Esophagus squamous epithelium (tissue), 5 donors: ENCODE data around the gene CTDSPL. TPM values are rescaled to one million over a fixed set of nuclear protein-coding genes. Genes with fewer than 3 reads are reported as not detected.
A peak's percentile ranks its signal among the peaks of the same experiment; 100 is the strongest.

Experiments used
- DNase-seq: peaks from one replicate; lab custom pipeline; 2025; lab: John Stamatoyannopoulos, UW
- H3K27ac ChIP-seq, 4 donors: fragments of 200-600 bp; sonication (generic); one replicate each; pipeline ENCODE4 v1.5.1; 2016 to 2019; ENCODE audit warnings: mild to moderate bottlenecking in 1 of 4
- H3K27me3 ChIP-seq, 4 donors: fragments of 200-600 bp; sonication (generic); 1 replicate in 3 of 4; 2 replicates in 1 of 4; pipeline versions ENCODE4 v1.5.1 to v1.6.0; 2017 to 2021; ENCODE audit warnings: antibody characterized with exemption in 1 of 4
- H3K36me3 ChIP-seq, 3 donors: fragments of 200-600 bp; sonication (generic); one replicate each; pipeline ENCODE4 v1.5.1; 2016 to 2019
- H3K4me1 ChIP-seq, 3 donors: fragments of 200-600 bp; sonication (generic); one replicate each; pipeline ENCODE4 v1.5.1; 2017 to 2019
- H3K4me3 ChIP-seq, 4 donors: fragments of 200-600 bp; sonication (generic); 1 replicate in 3 of 4; 2 replicates in 1 of 4; pipeline ENCODE4 v1.5.1; 2016 to 2019; ENCODE audit warnings: mild to moderate bottlenecking in 2 of 4, moderate library complexity in 1 of 4
- H3K9me3 ChIP-seq, 3 donors: fragments of 200-600 bp; sonication (generic); one replicate each; pipeline ENCODE4 v1.5.1; 2016 to 2019
- POLR2A ChIP-seq, 4 donors: fragments of 450-650 bp; IDR thresholded peaks; one replicate each; pipeline ENCODE4 v1.6.1; 2017; ENCODE audit warnings: antibody characterized with exemption in 4 of 4, mild to moderate bottlenecking in 4 of 4, moderate library complexity in 3 of 4
- WGBS, 2 donors: methylation state at CpG; one replicate each; pipeline ENCODE4 v1.1.5; 2018; 5-methylcytosine and 5-hydroxymethylcytosine counted together
- intact Hi-C: fragments of 100-400 bp; cut with DNase I; formaldehyde crosslinking; loops from one replicate; pipeline ENCODE4 v1.15.0; 2022
- total RNA-seq, 4 donors: library from RNA; depleted of rRNA; stranded (reverse); fragments of >200 nt; gene quantifications; one replicate each; pipeline ENCODE4 v1.1.0, GENCODE V29; 2016
- TF ChIP-seq, protein P1 (sequence below), 6 experiments: fragments of 450-650 bp in 4 of 6; fragments of 200-600 bp in 2 of 6; sonication (generic) in 2 of 6; IDR thresholded peaks; one replicate each; pipeline ENCODE4 v1.5.1; 2016 to 2019; ENCODE audit warnings: antibody characterized with exemption in 6 of 6, mild to moderate bottlenecking in 4 of 6, moderate library complexity in 4 of 6
- donor health status: DM: yes; HTN: yes; CAD: no.

CTDSPL gene
- total RNA-seq, 4 donors from 2014 or later = 20.7 to 55.1 (median 30.8) TPM

DNA sequence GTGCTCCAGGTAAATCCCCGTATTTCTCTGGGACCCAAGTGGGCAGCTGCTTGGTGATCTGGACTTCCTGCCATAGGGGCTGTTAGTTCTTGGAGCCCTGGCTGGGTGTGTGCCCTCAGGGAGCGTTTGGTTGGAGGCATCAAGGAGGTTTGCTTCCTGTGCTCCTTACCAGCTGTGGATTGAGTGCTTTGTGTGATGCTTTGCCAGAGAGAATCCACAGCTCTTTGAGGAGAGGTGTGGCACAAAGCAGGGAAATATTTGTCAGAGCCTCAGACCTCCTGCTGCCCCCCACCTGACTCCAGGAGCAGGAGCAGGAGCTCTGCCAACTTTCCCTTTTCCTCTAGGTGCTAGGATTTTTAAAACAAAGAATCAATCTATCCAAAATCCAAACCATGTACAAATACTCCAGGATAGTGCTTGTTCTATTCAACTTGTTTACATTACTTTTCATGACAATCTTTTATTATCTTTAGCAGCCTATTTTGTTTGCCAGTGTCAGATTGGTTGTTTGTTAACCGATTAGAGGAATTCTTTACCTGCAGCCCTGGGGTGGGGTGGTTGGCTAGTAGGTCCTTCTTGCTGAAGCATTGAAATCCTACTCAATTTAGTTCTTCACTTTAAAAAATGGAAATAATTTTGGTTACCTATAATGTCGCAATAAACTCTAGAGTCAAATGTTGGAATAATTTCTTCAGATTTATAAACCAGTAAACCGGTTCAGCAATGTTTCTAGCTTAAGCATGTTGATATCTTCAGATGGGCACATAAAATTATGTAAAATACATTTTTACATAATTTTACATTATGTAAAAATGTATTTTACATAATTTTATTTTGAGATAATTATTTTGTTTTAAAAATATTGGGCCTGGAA, 2.5 kb downstream of the CTDSPL start:
- WGBS, 2 donors = 32 to 46% methylated on average over 4 to 5 of the region's 5 CpGs
- intact Hi-C loops = no loop called here
- peaks cover 18 to 60% (median 33%) of the 10 kb centered on the region in 3 donors for H3K4me1 ChIP-seq
- H3K27me3 ChIP-seq = no peaks in the 10 kb centered on the region
- H3K36me3 ChIP-seq = no peaks in the 10 kb centered on the region
- DNase-seq = no peak
- H3K9me3 ChIP-seq = no peaks in the 10 kb centered on the region
- no peak for TF ChIP-seq POLR2A (IDR thresholded peaks at IDR 0.05)
- TF ChIP-seq, protein P1, sequence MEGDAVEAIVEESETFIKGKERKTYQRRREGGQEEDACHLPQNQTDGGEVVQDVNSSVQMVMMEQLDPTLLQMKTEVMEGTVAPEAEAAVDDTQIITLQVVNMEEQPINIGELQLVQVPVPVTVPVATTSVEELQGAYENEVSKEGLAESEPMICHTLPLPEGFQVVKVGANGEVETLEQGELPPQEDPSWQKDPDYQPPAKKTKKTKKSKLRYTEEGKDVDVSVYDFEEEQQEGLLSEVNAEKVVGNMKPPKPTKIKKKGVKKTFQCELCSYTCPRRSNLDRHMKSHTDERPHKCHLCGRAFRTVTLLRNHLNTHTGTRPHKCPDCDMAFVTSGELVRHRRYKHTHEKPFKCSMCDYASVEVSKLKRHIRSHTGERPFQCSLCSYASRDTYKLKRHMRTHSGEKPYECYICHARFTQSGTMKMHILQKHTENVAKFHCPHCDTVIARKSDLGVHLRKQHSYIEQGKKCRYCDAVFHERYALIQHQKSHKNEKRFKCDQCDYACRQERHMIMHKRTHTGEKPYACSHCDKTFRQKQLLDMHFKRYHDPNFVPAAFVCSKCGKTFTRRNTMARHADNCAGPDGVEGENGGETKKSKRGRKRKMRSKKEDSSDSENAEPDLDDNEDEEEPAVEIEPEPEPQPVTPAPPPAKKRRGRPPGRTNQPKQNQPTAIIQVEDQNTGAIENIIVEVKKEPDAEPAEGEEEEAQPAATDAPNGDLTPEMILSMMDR (IDR thresholded peaks at IDR 0.05) = no peak
- peak overlapping the region in 2 of 4 donors; percentile 80 to 89 for H3K4me3 ChIP-seq
- H3K27ac ChIP-seq = peak overlapping the region; percentile 68 to 93 (median 87)

DNA sequence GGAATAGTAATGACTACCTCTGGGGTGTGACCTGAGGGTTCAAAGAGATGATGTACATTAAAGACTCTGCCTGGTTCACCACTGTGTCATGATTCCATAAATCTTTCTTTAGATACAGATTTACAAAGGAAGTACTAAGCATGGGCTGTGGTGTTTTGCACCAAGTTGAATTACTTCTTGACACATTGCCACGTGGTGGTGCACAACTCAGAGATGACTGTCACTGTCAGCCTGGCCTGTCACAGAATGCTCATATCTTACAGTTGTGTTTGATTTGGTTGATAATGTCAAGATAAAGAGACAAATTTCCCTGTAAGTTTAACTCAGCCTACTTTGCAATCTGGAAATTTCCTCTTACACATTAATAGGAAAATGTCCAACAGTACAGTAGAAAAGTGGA, 3.2 kb downstream of the CTDSPL start:
- H3K4me1 ChIP-seq = peaks cover 16 to 53% (median 27%) of the 10 kb centered on the region in 3 donors
- no peaks in the 10 kb centered on the region for H3K27me3 ChIP-seq
- WGBS, 2 donors = 0 to 36% methylated on average over 1 of the region's 1 CpG
- TF ChIP-seq POLR2A (IDR thresholded peaks at IDR 0.05) = no peak
- TF ChIP-seq, protein P1 (IDR thresholded peaks at IDR 0.05) = no peak
- intact Hi-C loops = no loop called here
- DNase-seq = no peak
- no peak overlapping the region for H3K27ac ChIP-seq
- H3K9me3 ChIP-seq = no peaks in the 10 kb centered on the region
- H3K4me3 ChIP-seq = no peak overlapping the region
- no peaks in the 10 kb centered on the region for H3K36me3 ChIP-seq

DNA sequence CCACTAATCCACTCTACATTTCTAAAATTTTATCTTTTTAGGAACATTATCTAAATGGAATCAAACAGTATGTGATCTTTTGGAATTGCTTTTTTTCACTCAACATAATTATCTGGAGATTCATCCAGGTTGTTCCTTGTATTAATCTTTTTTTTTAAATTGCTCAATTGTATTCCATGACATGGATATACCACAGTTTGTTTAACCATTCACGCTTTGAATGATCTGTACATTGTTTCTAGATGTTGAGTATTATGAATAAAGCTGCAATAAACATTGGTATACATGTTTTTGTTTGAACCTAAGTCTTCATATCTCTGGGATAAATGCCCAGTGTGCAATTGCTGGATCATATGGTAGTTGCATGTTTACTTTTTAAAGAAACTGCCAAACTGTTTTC, 5.5 kb downstream of the CTDSPL start:
- intact Hi-C loops = no loop called here

DNA sequence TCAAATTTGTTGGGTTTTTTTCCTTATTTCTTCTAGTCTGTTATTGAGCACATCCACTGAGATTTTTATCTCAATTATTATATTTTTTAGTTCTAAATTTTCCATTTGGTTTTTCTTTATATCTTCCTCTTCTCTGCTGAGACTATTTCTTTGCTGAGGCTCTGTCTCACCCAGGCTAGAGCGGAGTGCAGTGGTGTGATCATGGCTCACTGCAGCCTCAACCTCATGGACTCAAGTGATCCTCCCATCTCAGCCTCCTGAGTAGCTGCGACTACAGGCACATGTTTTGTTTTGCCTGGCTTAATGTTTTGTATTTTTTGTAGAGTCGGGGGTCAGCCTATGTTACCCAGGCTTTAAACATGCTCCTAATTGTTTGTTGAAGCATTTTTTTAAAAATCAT, 10.2 kb downstream of the CTDSPL start:
- TF ChIP-seq, protein P1 (IDR thresholded peaks at IDR 0.05) = no peak
- TF ChIP-seq POLR2A (IDR thresholded peaks at IDR 0.05) = no peak
- intact Hi-C loops = no loop called here
- Histone ChIP-seq H3K9me3 (peaks cover 0 to 8% (median 0%) of the 10 kb centered on the region in 3 donors), H3K4me1 (no peaks in the 10 kb centered on the region), H3K27ac (no peak overlapping the region), H3K4me3 (no peak overlapping the region), H3K27me3 (no peaks in the 10 kb centered on the region), H3K36me3 (no peaks in the 10 kb centered on the region)
- no peak for DNase-seq
- 89 to 91% methylated on average over 3 of the region's 3 CpGs for WGBS, 2 donors

More for the DNA sequence above, 5.5 kb downstream of the CTDSPL start:
- Histone ChIP-seq H3K4me3 (no peak overlapping the region), H3K9me3 (peaks cover 0 to 8% (median 0%) of the 10 kb centered on the region in 3 donors), H3K27ac (no peak overlapping the region), H3K27me3 (no peaks in the 10 kb centered on the region), H3K36me3 (no peaks in the 10 kb centered on the region), H3K4me1 (peaks cover 4 to 39% (median 19%) of the 10 kb centered on the region in 3 donors)
- WGBS, 2 donors = 80 to 92% methylated on average over 1 of the region's 1 CpG
- no peak for TF ChIP-seq POLR2A (IDR thresholded peaks at IDR 0.05)
- TF ChIP-seq, protein P1 (IDR thresholded peaks at IDR 0.05) = no peak
- no peak for DNase-seq
